Renal cortical epithelial cell (primary cell): ENCODE measurements around the gene ANHX. TPM values are rescaled to one million over a fixed set of nuclear protein-coding genes. Genes with fewer than 3 reads are reported as not detected.

Experiments
- DNase-seq: peaks from one replicate; pipeline ENCODE4 v3.0.0-alpha.2; 2011; ENCODE audit warnings: low read depth
- total RNA-seq: library from RNA; depleted of rRNA; stranded (reverse); fragments of >200 nt; gene quantifications from 2 replicates; pipeline ENCODE4 v1.2.3, GENCODE V29; 2014

The ANHX gene
- total RNA-seq, 1 donor from 2014 or later: not detected

DNA sequence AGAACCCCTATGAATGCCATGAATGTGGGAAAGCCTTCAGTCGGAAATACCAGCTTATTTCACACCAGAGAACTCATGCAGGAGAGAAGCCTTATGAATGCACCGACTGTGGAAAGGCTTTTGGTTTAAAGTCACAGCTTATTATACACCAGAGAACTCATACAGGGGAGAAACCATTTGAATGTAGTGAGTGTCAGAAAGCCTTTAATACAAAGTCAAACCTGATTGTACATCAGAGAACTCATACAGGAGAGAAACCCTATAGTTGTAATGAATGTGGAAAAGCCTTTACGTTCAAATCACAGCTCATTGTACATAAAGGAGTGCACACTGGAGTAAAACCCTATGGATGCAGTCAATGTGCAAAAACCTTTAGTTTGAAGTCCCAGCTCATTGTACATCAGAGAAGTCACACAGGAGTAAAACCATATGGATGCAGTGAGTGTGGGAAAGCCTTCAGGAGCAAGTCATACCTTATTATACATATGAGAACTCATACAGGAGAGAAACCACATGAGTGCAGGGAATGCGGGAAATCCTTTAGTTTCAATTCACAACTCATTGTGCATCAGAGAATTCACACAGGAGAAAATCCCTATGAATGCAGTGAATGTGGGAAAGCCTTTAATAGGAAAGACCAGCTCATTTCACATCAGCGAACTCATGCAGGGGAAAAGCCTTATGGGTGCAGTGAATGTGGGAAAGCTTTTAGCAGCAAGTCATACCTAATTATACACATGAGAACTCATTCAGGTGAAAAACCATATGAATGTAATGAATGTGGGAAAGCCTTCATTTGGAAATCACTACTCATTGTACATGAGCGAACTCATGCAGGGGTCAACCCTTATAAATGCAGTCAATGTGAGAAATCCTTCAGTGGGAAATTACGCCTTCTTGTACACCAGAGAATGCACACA lies 32.1 kb downstream of the ANHX start:
- no peak for DNase-seq

DNA sequence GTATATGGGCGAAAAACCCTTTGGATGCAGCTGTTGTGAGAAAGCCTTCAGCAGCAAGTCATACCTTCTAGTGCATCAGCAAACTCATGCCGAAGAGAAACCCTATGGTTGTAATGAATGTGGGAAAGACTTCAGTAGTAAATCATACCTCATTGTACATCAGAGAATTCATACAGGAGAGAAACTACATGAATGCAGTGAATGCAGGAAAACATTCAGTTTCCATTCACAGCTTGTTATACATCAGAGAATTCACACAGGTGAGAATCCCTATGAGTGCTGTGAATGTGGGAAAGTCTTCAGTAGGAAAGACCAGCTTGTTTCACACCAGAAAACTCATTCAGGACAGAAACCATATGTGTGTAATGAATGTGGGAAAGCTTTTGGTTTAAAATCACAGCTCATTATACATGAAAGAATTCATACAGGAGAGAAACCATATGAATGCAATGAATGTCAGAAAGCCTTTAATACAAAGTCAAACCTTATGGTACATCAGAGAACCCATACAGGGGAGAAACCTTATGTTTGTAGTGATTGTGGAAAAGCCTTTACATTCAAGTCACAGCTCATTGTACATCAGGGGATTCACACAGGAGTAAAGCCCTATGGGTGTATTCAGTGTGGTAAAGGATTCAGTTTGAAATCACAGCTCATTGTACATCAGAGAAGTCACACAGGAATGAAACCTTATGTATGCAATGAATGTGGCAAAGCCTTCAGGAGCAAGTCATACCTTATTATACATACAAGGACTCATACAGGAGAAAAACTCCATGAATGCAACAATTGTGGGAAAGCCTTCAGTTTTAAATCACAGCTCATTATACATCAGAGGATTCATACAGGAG lies 33.0 kb downstream of the ANHX start:
- DNase-seq: peak; percentile 23

- DNase-seq: no peak
Observed at GRCh38 chr12:133201888-133202287, 33.8 kb downstream of the ANHX start.

DNA sequence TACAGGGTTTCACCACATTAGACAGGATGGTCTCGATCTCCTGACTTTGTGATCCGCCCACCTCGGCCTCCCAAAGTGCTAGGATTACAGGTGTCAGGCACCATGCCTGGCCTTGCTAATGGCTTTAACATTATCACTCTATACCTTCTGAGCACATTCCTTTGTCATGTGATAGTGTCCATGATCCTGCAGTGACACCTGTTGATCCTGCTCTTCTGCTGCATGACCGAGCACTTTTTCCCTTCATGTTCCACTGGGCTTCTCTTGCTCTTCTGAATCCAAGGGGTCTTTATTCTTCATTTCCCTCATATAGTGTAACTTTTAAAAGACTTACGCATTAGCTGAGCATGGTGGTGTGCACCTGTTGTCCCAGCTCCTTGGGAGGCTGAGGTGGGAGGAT lies 42.8 kb downstream of the ANHX start:
- DNase-seq: no peak

DNA sequence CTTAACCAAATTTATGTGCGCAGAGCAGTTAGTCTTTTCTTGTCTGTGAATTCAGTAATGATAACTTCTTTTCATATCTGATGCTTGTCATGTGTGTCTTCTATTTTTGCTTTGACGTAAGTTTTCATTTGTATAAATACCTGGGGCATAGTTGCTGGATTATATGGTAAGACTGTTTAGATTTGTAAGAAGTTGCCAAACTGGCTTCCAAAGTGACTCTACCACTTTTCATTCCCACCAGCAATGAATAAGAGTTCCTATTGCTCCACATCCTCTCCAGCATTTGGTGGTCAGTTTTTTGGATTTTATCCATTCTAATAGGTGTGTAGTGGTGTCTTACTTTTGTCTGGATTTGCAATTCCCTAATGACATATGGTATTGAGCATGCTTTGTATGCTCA lies 45.5 kb downstream of the ANHX start:
- DNase-seq: no peak

DNA sequence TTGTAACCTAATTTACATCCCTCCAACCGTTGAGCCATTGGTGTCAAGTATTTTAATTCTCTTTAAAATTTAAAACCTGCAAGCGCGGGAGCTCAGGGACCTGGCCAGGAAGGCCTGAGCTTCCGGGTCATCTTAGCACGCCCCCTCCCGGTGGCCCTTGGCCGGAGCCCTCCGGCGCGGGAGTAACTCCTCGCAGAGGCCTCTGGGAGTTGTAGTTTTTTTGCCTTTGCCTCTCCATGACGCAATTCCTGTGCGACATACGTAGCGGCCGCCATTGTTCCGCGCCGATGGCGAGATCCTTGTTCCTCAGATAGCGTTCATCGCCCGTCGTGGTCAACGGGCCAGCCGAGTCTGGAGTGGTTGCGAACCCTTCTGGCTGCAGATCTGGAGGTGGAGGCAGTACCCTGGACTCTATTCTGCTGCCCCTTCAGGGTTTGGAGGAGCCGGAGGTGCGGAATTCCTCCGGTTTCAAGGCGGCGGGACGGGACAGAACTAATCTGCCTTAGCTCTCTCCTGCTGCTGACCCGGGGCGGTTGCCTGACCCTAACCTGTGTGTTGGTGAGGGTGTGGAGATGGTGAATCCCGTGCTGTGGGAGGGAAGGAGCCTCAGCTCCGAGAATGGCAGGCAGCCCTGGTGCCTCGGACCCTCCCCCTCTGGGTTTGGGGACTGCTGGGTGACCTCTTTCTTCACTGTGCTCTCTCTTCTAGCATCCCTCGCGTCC lies 54.3 kb downstream of the ANHX start, which contains the start of gene ZNF268:
TSS of gene ZNF268 (plus strand) at position 258 of the 722 bp plus-strand sequence. CDS start 503 bp downstream, outside the sequence.
- peak; percentile 85 for DNase-seq

DNA sequence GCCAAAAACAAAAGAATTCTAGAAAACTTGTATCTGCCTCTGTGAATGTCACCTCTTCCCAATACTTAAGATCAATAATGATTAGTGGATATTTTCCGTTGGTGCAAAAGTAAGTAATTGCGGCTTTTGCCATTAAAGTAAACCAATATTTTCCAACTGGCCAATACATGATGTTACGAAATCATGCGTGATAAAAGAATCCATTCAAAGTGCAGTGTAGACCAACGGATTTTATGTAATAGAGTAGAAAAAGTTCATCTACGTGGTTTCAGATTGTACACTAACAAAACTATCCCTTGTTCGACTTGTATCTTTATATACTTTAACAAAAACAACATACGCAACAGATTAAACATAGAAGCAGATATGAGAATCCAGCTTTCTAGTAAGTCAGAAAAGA lies 55.0 kb downstream of the ANHX start:
- no peak for DNase-seq

DNA sequence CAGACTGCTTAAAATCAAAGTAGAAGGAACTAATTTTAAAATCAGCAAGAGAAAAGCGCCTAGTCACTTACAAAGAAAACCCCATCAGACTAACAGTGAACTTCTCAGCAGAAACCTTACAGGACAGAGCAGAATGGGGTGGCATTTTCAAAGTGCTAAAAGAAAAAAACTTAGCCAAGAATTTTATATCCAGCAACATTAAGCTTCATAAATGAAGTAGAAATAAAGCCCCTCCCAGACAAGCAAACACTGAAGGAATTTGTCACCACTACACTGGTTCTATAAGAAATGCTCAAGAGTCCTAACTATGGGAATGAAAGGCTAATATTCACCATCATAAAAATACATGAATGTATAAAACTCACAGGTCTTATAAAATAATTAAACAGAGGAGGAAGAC lies 60.8 kb downstream of the ANHX start:
- no peak for DNase-seq

- DNase-seq: no peak
Observed at GRCh38 chr12:133172491-133172890, 63.2 kb downstream of the ANHX start.

Other genes starting within 250 kb of the ANHX start
- gene ZNF26, start 249.5 kb downstream of the ANHX start, total RNA-seq: 8.5 and 12.6 TPM in 2 replicates
- gene ZNF84, start 198.4 kb downstream of the ANHX start, total RNA-seq: 18.1 and 49.9 TPM in 2 replicates
- 21.2 and 27.7 TPM in 2 replicates for gene ZNF140, start 155.0 kb downstream of the ANHX start, total RNA-seq
- 0.52 and 2.0 TPM in 2 replicates for gene ZNF891, start 105.6 kb downstream of the ANHX start, total RNA-seq
- gene ZNF10, start 105.2 kb downstream of the ANHX start, total RNA-seq: 5.9 and 18.1 TPM in 2 replicates
- gene ZNF268, start 54.4 kb downstream of the ANHX start, total RNA-seq: 27.8 and 37.2 TPM in 2 replicates